H9 (cell line): ENCODE measurements around the gene ZNF8. TPM values are rescaled to one million over a fixed set of nuclear protein-coding genes. Genes with fewer than 3 reads are reported as not detected.

Experiments
- DNase-seq: peaks from one replicate; pipeline ENCODE4 v3.0.0-alpha.2; 2017
- H2AFZ ChIP-seq: one replicate; pipeline ENCODE4 v1.6.1; 2013; ENCODE audit warnings: mild to moderate bottlenecking, low read length, control low read depth, moderate library complexity
- H2AK5ac ChIP-seq: 2 replicates; pipeline ENCODE4 v1.6.1; 2013; ENCODE audit warnings: low read length, control low read depth, mixed read lengths; ENCODE audit not compliant: insufficient read length
- H2BK120ac ChIP-seq: one replicate; pipeline ENCODE4 v1.6.1; 2013; ENCODE audit warnings: low read depth, mild to moderate bottlenecking, low read length, control low read depth, inconsistent platforms; ENCODE audit not compliant: poor library complexity, severe bottlenecking
- H2BK12ac ChIP-seq: 2 replicates; pipeline ENCODE4 v1.6.1; 2013; ENCODE audit warnings: low read length, control low read depth, mixed read lengths, low read depth; ENCODE audit not compliant: insufficient read length
- H2BK15ac ChIP-seq: 2 replicates; pipeline ENCODE4 v1.6.1; 2013; ENCODE audit warnings: low read depth, low read length, control low read depth
- H2BK20ac ChIP-seq: one replicate; pipeline ENCODE4 v1.6.1; 2013; ENCODE audit warnings: low read depth, mild to moderate bottlenecking, low read length, control low read depth, inconsistent platforms; ENCODE audit not compliant: poor library complexity, severe bottlenecking
- H2BK5ac ChIP-seq: 2 replicates; pipeline ENCODE4 v1.6.1; 2013; ENCODE audit warnings: low read length, control low read depth, mixed read lengths; ENCODE audit not compliant: insufficient read length
- H3K14ac ChIP-seq: 2 replicates; pipeline ENCODE4 v1.6.1; 2013; ENCODE audit warnings: low read length, control low read depth; ENCODE audit not compliant: insufficient read depth
- H3K18ac ChIP-seq: 2 replicates; pipeline ENCODE4 v1.6.1; 2013; ENCODE audit warnings: low read depth, mild to moderate bottlenecking, mixed read lengths, low read length, control low read depth; ENCODE audit not compliant: insufficient read length
- H3K23ac ChIP-seq: 2 replicates; pipeline ENCODE4 v1.6.1; 2013; ENCODE audit warnings: low read length, control low read depth, mixed read lengths, low read depth; ENCODE audit not compliant: insufficient read length
- H3K23me2 ChIP-seq: 2 replicates; pipeline ENCODE4 v1.6.1; 2013; ENCODE audit warnings: low read depth, mild to moderate bottlenecking, mixed read lengths, low read length, control low read depth; ENCODE audit not compliant: insufficient read length, poor library complexity, severe bottlenecking
- H3K27ac ChIP-seq: 2 replicates; pipeline ENCODE4 v1.5.1; 2013; ENCODE audit warnings: low read length, control low read depth, mixed read lengths, low read depth; ENCODE audit not compliant: insufficient read length
- H3K27me3 ChIP-seq: 2 replicates; pipeline ENCODE4 v1.6.1; 2013; ENCODE audit warnings: low read length, control low read depth, inconsistent platforms; ENCODE audit not compliant: insufficient read depth
- H3K4ac ChIP-seq: 2 replicates; pipeline ENCODE4 v1.6.1; 2013; ENCODE audit warnings: low read depth, mild to moderate bottlenecking, control low read depth, inconsistent platforms, low read length, moderate library complexity
- H3K4me1 ChIP-seq: 2 replicates; pipeline ENCODE4 v1.6.1; 2013; ENCODE audit warnings: low read length, control low read depth, inconsistent platforms; ENCODE audit not compliant: insufficient read depth
- H3K4me2 ChIP-seq: 2 replicates; pipeline ENCODE4 v1.6.1; 2013; ENCODE audit warnings: low read length, control low read depth, mixed read lengths; ENCODE audit not compliant: insufficient read length, insufficient read depth
- H3K56ac ChIP-seq: 2 replicates; pipeline ENCODE4 v1.6.1; 2013; ENCODE audit warnings: low read depth, mild to moderate bottlenecking, mixed read lengths, low read length, control low read depth; ENCODE audit not compliant: insufficient read length
- H3K79me1 ChIP-seq: 2 replicates; pipeline ENCODE4 v1.6.1; 2013; ENCODE audit warnings: low read depth, mild to moderate bottlenecking, moderate library complexity, low read length, control low read depth, inconsistent platforms; ENCODE audit not compliant: insufficient read depth, poor library complexity, severe bottlenecking
- H3K79me2 ChIP-seq: 2 replicates; pipeline ENCODE4 v1.6.1; 2013; ENCODE audit warnings: low read length, control low read depth, inconsistent platforms; ENCODE audit not compliant: insufficient read depth
- H3K9ac ChIP-seq: 2 replicates; pipeline ENCODE4 v1.6.1; 2013; ENCODE audit warnings: low read length, control low read depth, mixed read lengths; ENCODE audit not compliant: insufficient read length; ENCODE audit errors: extremely low read depth
- H3K9me3 ChIP-seq: one replicate; pipeline ENCODE4 v1.6.1; 2013; ENCODE audit warnings: low read depth, low read length, inconsistent platforms; ENCODE audit not compliant: control insufficient read depth
- H3T11ph ChIP-seq: one replicate; pipeline ENCODE4 v1.6.1; 2013; ENCODE audit warnings: mild to moderate bottlenecking, low read length, control low read depth, inconsistent platforms
- H4K20me1 ChIP-seq: one replicate; pipeline ENCODE4 v1.6.1; 2013; ENCODE audit not compliant: control insufficient read depth, insufficient read length, insufficient read depth
- H4K5ac ChIP-seq: 2 replicates; pipeline ENCODE4 v1.6.1; 2013; ENCODE audit warnings: low read depth, mild to moderate bottlenecking, mixed read lengths, low read length, control low read depth; ENCODE audit not compliant: insufficient read length
- H4K8ac ChIP-seq: replicated peaks from 2 replicates; pipeline ENCODE4 v1.6.1; 2013; ENCODE audit warnings: low read length, control low read depth, mixed read lengths, low read depth; ENCODE audit not compliant: insufficient read length
- H4K91ac ChIP-seq: 2 replicates; pipeline ENCODE4 v1.6.1; 2013; ENCODE audit warnings: low read depth, mild to moderate bottlenecking, moderate library complexity, mixed read lengths, low read length, control low read depth; ENCODE audit not compliant: insufficient read length
- H3K27ac Mint-ChIP-seq, 3 experiments: 2 replicates in 2 of 3; 3 replicates in 1 of 3; pipeline ENCODE4 v1.8.0; 2020 to 2021; ENCODE audit warnings: mixed read lengths in 3 of 3, mild to moderate bottlenecking in 1 of 3, moderate library complexity in 1 of 3
- H3K27me3 Mint-ChIP-seq: 2 replicates; pipeline ENCODE4 v1.8.0; 2021; ENCODE audit warnings: low read depth, mild to moderate bottlenecking, moderate library complexity, mixed read lengths
- H3K36me3 Mint-ChIP-seq, 3 experiments: 2 replicates in 2 of 3; 3 replicates in 1 of 3; pipeline ENCODE4 v1.8.0; 2020 to 2021; ENCODE audit warnings: low read depth in 3 of 3, mixed read lengths in 3 of 3; ENCODE audit not compliant: insufficient read depth in 1 of 3
- H3K4me1 Mint-ChIP-seq, 2 experiments: 2 replicates each; pipeline ENCODE4 v1.8.0; 2020; ENCODE audit warnings: mixed read lengths in 2 of 2
- H3K4me3 Mint-ChIP-seq, 2 experiments: 2 replicates in 1 of 2; 3 replicates in 1 of 2; pipeline ENCODE4 v1.8.0; 2020 to 2021; ENCODE audit warnings: mild to moderate bottlenecking in 2 of 2, mixed read lengths in 2 of 2, moderate library complexity in 1 of 2
- H3K9me3 Mint-ChIP-seq, 2 experiments: 2 replicates in 1 of 2; 3 replicates in 1 of 2; pipeline ENCODE4 v1.8.0; 2020; ENCODE audit warnings: mild to moderate bottlenecking in 2 of 2, mixed read lengths in 2 of 2, moderate library complexity in 1 of 2
- CTCF ChIP-seq: fragments of 200-600 bp; sonication (generic); conservative IDR thresholded peaks from 3 replicates; pipeline ENCODE4 v1.8.0; 2021; ENCODE audit warnings: antibody characterized with exemption, mild to moderate bottlenecking
- WGBS: extraction: QIAGEN DNeasy Blood & Tissue Kit; methylation state at CpG from one replicate; pipeline ENCODE4 v1.1.7; 2013; ENCODE audit warnings: missing lambda C conversion rate, low lambda C conversion rate, mixed read lengths; ENCODE audit not compliant: insufficient read length; ENCODE audit errors: extremely low coverage; 5-methylcytosine and 5-hydroxymethylcytosine counted together
- total RNA-seq: library from RNA; stranded (reverse); gene quantifications from 2 replicates; pipeline ENCODE4 v1.2.1, GENCODE V29; 2021

Gene ZNF8
- total RNA-seq, 1 experiment from 2014 or later, result 17.3 TPM

- no peak within 1 kb of the TSS for H3K56ac ChIP-seq
- peaks cover 13 to 19% of the 10 kb centered on the region in 2 experiments for H3K4me1 Mint-ChIP-seq
- no peak within 1 kb of the TSS for H2AK5ac ChIP-seq
- no peak within 1 kb of the TSS for H2AFZ ChIP-seq
- H3K36me3 Mint-ChIP-seq, result peaks cover 18 to 51% (median 30%) of the 10 kb centered on the region in 3 experiments; a peak in 6 of 7 replicates
- no peak within 1 kb of the TSS for H3T11ph ChIP-seq
- no peaks in the 10 kb centered on the region for H3K79me1 ChIP-seq
- H3K27ac Mint-ChIP-seq, result peak within 1 kb of the TSS; percentile 88 to 100 (median 95)
- H4K5ac ChIP-seq, result no peak within 1 kb of the TSS
- no peak within 1 kb of the TSS for H4K8ac ChIP-seq
- H3K4me3 Mint-ChIP-seq, result peak within 1 kb of the TSS; percentile 99
- H3K18ac ChIP-seq, result no peak within 1 kb of the TSS
- H2BK20ac ChIP-seq, result no peak within 1 kb of the TSS
- H3K27ac ChIP-seq, result no peak within 1 kb of the TSS
- no peak within 1 kb of the TSS for H3K4ac ChIP-seq
- H3K27me3 Mint-ChIP-seq, result peaks cover 1% of the 10 kb centered on the region; the same call in 1 of the 2 replicates
- peaks cover 4% of the 10 kb centered on the region for H3K23me2 ChIP-seq
- H3K9me3 ChIP-seq, result no peaks in the 10 kb centered on the region
- peak within 1 kb of the TSS; percentile 69 for H3K4me2 ChIP-seq
- H3K9ac ChIP-seq, result peak within 1 kb of the TSS; percentile 66
- TF ChIP-seq CTCF, result no peak
- peak; percentile 98 for DNase-seq
- no peak within 1 kb of the TSS for H2BK12ac ChIP-seq
- H3K27me3 ChIP-seq, result no peaks in the 10 kb centered on the region
- H4K20me1 ChIP-seq, result no peaks in the 10 kb centered on the region
- no CpG with 5 or more reads among the region's 55 CpGs for WGBS
- no peaks in the 10 kb centered on the region for H3K4me1 ChIP-seq
- H4K91ac ChIP-seq, result no peak within 1 kb of the TSS
- no peak within 1 kb of the TSS for H2BK120ac ChIP-seq
- no peaks in the 10 kb centered on the region for H3K9me3 Mint-ChIP-seq
- H3K14ac ChIP-seq, result peak within 1 kb of the TSS; percentile 16; the same call in 1 of the 2 replicates
- H3K79me2 ChIP-seq, result no peaks in the 10 kb centered on the region
- no peak within 1 kb of the TSS for H3K23ac ChIP-seq
- no peak within 1 kb of the TSS for H2BK15ac ChIP-seq
- H2BK5ac ChIP-seq, result no peak within 1 kb of the TSS
Measured at GRCh38 chr19:58305065-58305931, 26.5 kb downstream of the ZNF8 start, which contains the start of gene ERVK3-1. Gene ERVK3-1 (plus strand): TSS chr19:58305377. CDS start chr19:58312169, 6,792 bp downstream.
